Measurements from ENCODE around the gene TRIM46. TPM values are rescaled to one million over a fixed set of nuclear protein-coding genes. Genes with fewer than 3 reads are reported as not detected.

TRIM46 gene
- total RNA-seq, 1 donor from 2014 or later, result 11.5 TPM

GRCh38 chr1:155178441-155179111 is 4.9 kb downstream of the TRIM46 start:
- Mint-ChIP-seq H3K27me3 (ENCODE audit: low read depth) (no peaks in the 10 kb centered on the region), H3K27ac (no peak overlapping the region), H3K9me3 (no peaks in the 10 kb centered on the region), H3K36me3 (ENCODE audit: low read depth) (peaks cover 41% of the 10 kb centered on the region), H3K4me3 (ENCODE audit: low read depth) (no peak overlapping the region), H3K4me1 (ENCODE audit: low read depth) (peaks cover 27% of the 10 kb centered on the region)
- DNase-seq (ENCODE audit: low spot score), result no peak
- intact Hi-C loops (cut with micrococcal nuclease), result no loop called here

- H3K27me3 Mint-ChIP-seq (ENCODE audit: low read depth), result no peaks in the 10 kb centered on the region
- intact Hi-C loops (cut with micrococcal nuclease), result no loop called here
- H3K4me3 Mint-ChIP-seq (ENCODE audit: low read depth), result no peak overlapping the region
- H3K4me1 Mint-ChIP-seq (ENCODE audit: low read depth), result peaks cover 23% of the 10 kb centered on the region
- H3K36me3 Mint-ChIP-seq (ENCODE audit: low read depth), result peaks cover 41% of the 10 kb centered on the region
- H3K27ac Mint-ChIP-seq, result no peak overlapping the region
- no peak for DNase-seq (ENCODE audit: low spot score)
- H3K9me3 Mint-ChIP-seq, result no peaks in the 10 kb centered on the region
Measured at GRCh38 chr1:155179112-155180031, 5.7 kb downstream of the TRIM46 start.

GRCh38 chr1:155181371-155182051 is 7.9 kb downstream of the TRIM46 start:
- H3K4me3 Mint-ChIP-seq (ENCODE audit: low read depth), result no peak overlapping the region
- H3K27me3 Mint-ChIP-seq (ENCODE audit: low read depth), result no peaks in the 10 kb centered on the region
- intact Hi-C loops (cut with micrococcal nuclease), result no loop called here
- no peak overlapping the region for H3K27ac Mint-ChIP-seq
- peaks cover 5% of the 10 kb centered on the region for H3K4me1 Mint-ChIP-seq (ENCODE audit: low read depth)
- DNase-seq (ENCODE audit: low spot score), result no peak
- peaks cover 38% of the 10 kb centered on the region for H3K36me3 Mint-ChIP-seq (ENCODE audit: low read depth)
- no peaks in the 10 kb centered on the region for H3K9me3 Mint-ChIP-seq

DNA sequence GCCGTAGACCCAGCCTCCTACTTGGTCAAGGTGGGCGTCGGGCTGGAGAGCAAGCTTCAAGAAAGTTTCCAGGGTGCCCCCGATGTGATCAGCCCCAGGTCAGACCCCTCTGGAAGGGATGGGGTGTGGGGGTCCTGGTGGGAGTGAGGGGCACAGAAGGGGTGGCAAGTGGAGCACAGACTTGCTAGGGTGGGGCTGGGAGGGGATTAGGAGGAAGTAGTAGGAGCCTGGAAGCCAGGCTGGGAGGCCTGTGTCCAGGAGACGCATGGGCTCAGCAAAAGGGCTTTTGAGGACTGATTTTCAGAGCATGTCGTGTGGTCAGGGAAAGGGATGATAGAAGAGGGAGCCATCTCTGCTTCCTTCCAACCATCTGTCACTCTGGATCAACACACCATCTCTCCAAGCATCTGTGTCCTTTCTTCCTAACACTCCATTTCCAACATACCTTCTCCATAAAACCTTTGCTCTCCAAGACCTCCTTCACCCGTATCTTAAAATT is 8.5 kb downstream of the TRIM46 start:
- Mint-ChIP-seq H3K27me3 (ENCODE audit: low read depth) (no peaks in the 10 kb centered on the region), H3K9me3 (no peaks in the 10 kb centered on the region), H3K36me3 (ENCODE audit: low read depth) (peaks cover 35% of the 10 kb centered on the region), H3K4me1 (ENCODE audit: low read depth) (no peaks in the 10 kb centered on the region), H3K27ac (no peak overlapping the region), H3K4me3 (ENCODE audit: low read depth) (no peak overlapping the region)
- intact Hi-C loops (cut with micrococcal nuclease), result no loop called here
- DNase-seq (ENCODE audit: low spot score), result no peak

- no peak for DNase-seq (ENCODE audit: low spot score)
- Mint-ChIP-seq H3K9me3 (no peaks in the 10 kb centered on the region), H3K36me3 (ENCODE audit: low read depth) (peaks cover 25% of the 10 kb centered on the region), H3K27me3 (ENCODE audit: low read depth) (no peaks in the 10 kb centered on the region), H3K27ac (no peak overlapping the region), H3K4me1 (ENCODE audit: low read depth) (peaks cover 4% of the 10 kb centered on the region), H3K4me3 (ENCODE audit: low read depth) (no peak overlapping the region)
- intact Hi-C loops (cut with micrococcal nuclease), result no loop called here
Measured at GRCh38 chr1:155183775-155184221, 10.1 kb downstream of the TRIM46 start.

- peaks cover 19% of the 10 kb centered on the region for H3K36me3 Mint-ChIP-seq (ENCODE audit: low read depth)
- H3K4me1 Mint-ChIP-seq (ENCODE audit: low read depth), result peaks cover 4% of the 10 kb centered on the region
- no peaks in the 10 kb centered on the region for H3K27me3 Mint-ChIP-seq (ENCODE audit: low read depth)
- no peak for DNase-seq (ENCODE audit: low spot score)
- intact Hi-C loops (cut with micrococcal nuclease), result no loop called here
- H3K9me3 Mint-ChIP-seq, result no peaks in the 10 kb centered on the region
- H3K27ac Mint-ChIP-seq, result no peak overlapping the region
- no peak overlapping the region for H3K4me3 Mint-ChIP-seq (ENCODE audit: low read depth)
Measured at GRCh38 chr1:155184351-155184811, 10.7 kb downstream of the TRIM46 start.

DNA sequence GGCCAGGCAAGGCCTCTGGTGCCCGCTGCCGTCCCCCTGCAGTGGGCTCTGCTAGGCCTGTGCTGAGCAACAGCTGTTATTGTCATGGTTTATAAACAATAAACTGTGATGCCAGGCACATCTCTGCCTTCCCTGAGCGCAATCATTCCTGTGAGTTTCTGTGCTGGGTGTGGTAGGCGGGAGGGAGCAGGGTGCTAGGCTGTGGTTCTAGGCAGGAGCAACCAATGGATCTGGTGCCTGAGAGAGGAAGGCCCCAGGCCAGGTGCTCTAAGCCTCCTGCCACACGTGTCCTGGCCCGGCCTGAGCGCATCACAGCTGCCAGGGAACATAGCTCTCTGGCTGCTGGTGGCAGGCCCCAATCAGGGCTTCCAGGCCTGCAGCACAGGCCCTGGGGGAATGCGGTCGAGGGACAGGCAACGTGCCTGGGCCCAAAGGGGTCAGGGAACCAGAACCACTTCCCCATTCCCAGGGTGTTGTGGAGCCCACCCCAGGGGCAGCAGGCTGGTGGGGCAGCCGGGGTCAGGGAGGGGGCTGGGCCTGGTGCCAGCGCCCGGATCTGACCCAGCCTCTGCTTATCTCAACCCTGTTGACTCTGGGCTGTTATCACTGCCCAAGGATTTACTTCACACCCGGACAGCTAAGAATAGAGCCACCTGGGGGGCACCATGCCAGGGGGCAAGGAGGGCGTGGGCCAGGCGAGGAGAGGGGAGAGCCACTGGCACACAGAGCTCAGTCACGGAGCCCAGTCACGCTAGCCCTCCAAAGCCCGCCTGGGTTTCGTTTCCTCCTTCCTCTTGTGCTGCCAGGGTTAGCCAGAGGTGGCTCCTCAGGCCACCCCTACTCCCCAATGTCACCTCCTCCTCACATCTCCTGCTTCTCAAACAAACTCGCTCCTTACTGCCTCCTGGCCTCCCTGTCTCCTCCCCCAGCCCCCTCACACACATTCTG is 11.5 kb downstream of the TRIM46 start:
- Mint-ChIP-seq H3K36me3 (ENCODE audit: low read depth) (peaks cover 13% of the 10 kb centered on the region), H3K4me1 (ENCODE audit: low read depth) (peaks cover 4% of the 10 kb centered on the region), H3K9me3 (no peaks in the 10 kb centered on the region), H3K4me3 (ENCODE audit: low read depth) (no peak overlapping the region), H3K27me3 (ENCODE audit: low read depth) (no peaks in the 10 kb centered on the region), H3K27ac (peak overlapping the region; percentile 14)
- no peak for DNase-seq (ENCODE audit: low spot score)
- intact Hi-C loops (cut with micrococcal nuclease), result no loop called here

GRCh38 chr1:155185783-155186066 is 12.1 kb downstream of the TRIM46 start:
- peak overlapping the region; percentile 14 for H3K27ac Mint-ChIP-seq
- DNase-seq (ENCODE audit: low spot score), result no peak
- peaks cover 4% of the 10 kb centered on the region for H3K4me1 Mint-ChIP-seq (ENCODE audit: low read depth)
- H3K9me3 Mint-ChIP-seq, result no peaks in the 10 kb centered on the region
- intact Hi-C loops (cut with micrococcal nuclease), result no loop called here
- no peak overlapping the region for H3K4me3 Mint-ChIP-seq (ENCODE audit: low read depth)
- H3K27me3 Mint-ChIP-seq (ENCODE audit: low read depth), result no peaks in the 10 kb centered on the region
- peaks cover 13% of the 10 kb centered on the region for H3K36me3 Mint-ChIP-seq (ENCODE audit: low read depth)

- no peak for DNase-seq (ENCODE audit: low spot score)
- Mint-ChIP-seq H3K27me3 (ENCODE audit: low read depth) (no peaks in the 10 kb centered on the region), H3K9me3 (no peaks in the 10 kb centered on the region), H3K27ac (no peak overlapping the region), H3K36me3 (ENCODE audit: low read depth) (peaks cover 12% of the 10 kb centered on the region), H3K4me1 (ENCODE audit: low read depth) (peaks cover 4% of the 10 kb centered on the region), H3K4me3 (ENCODE audit: low read depth) (no peak overlapping the region)
- intact Hi-C loops (cut with micrococcal nuclease), result no loop called here
Measured at GRCh38 chr1:155186067-155186793, 12.6 kb downstream of the TRIM46 start.

DNA sequence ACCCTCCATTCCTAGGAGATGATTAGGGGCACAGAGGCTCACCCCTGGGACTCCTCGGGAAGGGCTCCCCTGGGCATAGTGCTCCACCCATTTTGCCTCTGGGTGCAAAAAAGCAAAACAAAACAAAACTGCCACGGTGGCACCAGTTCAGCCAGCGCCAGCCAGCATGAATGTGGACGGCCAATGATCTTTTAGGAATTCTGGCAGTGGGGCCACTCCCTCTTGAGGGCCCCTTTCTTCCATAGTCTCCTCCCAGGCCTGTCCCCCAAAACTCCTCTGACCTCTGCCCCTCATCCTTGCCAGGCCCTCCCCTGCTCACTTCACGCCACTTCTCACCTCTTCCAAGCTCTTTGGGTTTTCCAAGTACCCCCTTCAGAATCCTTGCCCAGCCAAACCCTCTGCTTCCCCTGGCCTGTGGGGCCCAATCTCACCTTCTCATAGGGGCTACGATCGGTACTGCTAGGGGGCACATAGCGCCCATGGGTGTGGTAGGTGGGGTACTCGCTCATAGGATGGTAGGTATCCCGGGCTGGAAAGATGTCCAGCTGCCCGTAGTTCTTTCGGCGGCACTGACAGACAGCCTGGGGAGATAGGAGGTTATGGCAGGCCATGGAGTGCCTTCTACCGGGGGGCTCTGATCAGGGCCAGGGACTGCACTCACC is 13.3 kb downstream of the TRIM46 start:
- Mint-ChIP-seq H3K4me3 (ENCODE audit: low read depth) (no peak overlapping the region), H3K27me3 (ENCODE audit: low read depth) (no peaks in the 10 kb centered on the region), H3K4me1 (ENCODE audit: low read depth) (peaks cover 5% of the 10 kb centered on the region), H3K27ac (no peak overlapping the region), H3K9me3 (no peaks in the 10 kb centered on the region), H3K36me3 (ENCODE audit: low read depth) (peaks cover 6% of the 10 kb centered on the region)
- intact Hi-C loops (cut with micrococcal nuclease), result no loop called here
- no peak for DNase-seq (ENCODE audit: low spot score)

DNA sequence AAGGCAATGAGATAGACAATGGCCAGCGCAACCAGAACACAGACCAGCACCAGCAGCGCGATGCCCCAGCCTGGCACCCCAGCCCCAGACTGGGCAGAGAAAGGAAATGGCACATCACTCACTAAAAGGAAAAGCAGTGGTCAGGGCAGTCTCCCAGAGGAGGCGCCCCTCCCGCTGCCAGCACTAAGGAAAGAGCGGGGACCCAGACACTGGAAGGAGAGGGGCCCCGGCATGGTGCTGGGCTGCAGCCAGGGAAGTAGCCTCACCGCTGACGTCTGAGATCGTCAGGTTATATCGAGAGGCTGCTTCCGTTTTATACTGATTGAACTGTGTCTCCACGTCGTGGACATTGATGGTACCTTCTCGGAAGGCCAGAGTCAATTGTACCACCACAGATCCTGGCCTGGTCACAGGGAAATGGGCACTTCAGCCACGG is 13.8 kb downstream of the TRIM46 start:
- DNase-seq (ENCODE audit: low spot score), result no peak
- peaks cover 7% of the 10 kb centered on the region for H3K36me3 Mint-ChIP-seq (ENCODE audit: low read depth)
- peaks cover 10% of the 10 kb centered on the region for H3K4me1 Mint-ChIP-seq (ENCODE audit: low read depth)
- no peaks in the 10 kb centered on the region for H3K27me3 Mint-ChIP-seq (ENCODE audit: low read depth)
- H3K27ac Mint-ChIP-seq, result no peak overlapping the region
- H3K4me3 Mint-ChIP-seq (ENCODE audit: low read depth), result no peak overlapping the region
- H3K9me3 Mint-ChIP-seq, result no peaks in the 10 kb centered on the region
- intact Hi-C loops (cut with micrococcal nuclease), result no loop called here
